ENCODE measurements around the gene SCN4A.
"Not testable (repeated sequence)": the region's sequence is repeated elsewhere in the genome, so short reads cannot be mapped to it uniquely, and the experiment has no call there.

- TF ChIP-seq, protein P1, sequence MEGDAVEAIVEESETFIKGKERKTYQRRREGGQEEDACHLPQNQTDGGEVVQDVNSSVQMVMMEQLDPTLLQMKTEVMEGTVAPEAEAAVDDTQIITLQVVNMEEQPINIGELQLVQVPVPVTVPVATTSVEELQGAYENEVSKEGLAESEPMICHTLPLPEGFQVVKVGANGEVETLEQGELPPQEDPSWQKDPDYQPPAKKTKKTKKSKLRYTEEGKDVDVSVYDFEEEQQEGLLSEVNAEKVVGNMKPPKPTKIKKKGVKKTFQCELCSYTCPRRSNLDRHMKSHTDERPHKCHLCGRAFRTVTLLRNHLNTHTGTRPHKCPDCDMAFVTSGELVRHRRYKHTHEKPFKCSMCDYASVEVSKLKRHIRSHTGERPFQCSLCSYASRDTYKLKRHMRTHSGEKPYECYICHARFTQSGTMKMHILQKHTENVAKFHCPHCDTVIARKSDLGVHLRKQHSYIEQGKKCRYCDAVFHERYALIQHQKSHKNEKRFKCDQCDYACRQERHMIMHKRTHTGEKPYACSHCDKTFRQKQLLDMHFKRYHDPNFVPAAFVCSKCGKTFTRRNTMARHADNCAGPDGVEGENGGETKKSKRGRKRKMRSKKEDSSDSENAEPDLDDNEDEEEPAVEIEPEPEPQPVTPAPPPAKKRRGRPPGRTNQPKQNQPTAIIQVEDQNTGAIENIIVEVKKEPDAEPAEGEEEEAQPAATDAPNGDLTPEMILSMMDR (IDR thresholded peaks at IDR 0.05; ENCODE audit: low read length), result not testable (repeated sequence)
- not testable (repeated sequence) for TF ChIP-seq EZH2 (IDR thresholded peaks at IDR 0.05; ENCODE audit: borderline replicate concordance, low read length)
Observed at GRCh38 chr17:63904796-63905195, 67.9 kb downstream of the SCN4A start.

Data from OCI-LY1 (cell line).